BLaER1 (cell line): ENCODE data around the gene DOCK6.
A peak's percentile ranks its signal among the peaks of the same experiment; 100 is the strongest.

Source experiments
- H3K27ac ChIP-seq: shearing (Covaris generic); formaldehyde crosslinking; 2 replicates; pipeline ENCODE4 v1.8.1; 2022
- H3K27me3 ChIP-seq: shearing (Covaris generic); formaldehyde crosslinking; 2 replicates; pipeline ENCODE4 v1.8.1; 2022
- H3K36me3 ChIP-seq: shearing (Covaris generic); formaldehyde crosslinking; 2 replicates; pipeline ENCODE4 v1.8.1; 2022
- H3K4me1 ChIP-seq: shearing (Covaris generic); formaldehyde crosslinking; 2 replicates; pipeline ENCODE4 v1.8.1; 2022
- H3K4me2 ChIP-seq: shearing (Covaris generic); formaldehyde crosslinking; 2 replicates; pipeline ENCODE4 v1.8.1; 2022
- H3K4me3 ChIP-seq: shearing (Covaris generic); formaldehyde crosslinking; 2 replicates; pipeline ENCODE4 v1.8.1; 2022
- H3K9ac ChIP-seq: shearing (Covaris generic); formaldehyde crosslinking; 2 replicates; pipeline ENCODE4 v1.8.1; 2022
- H3K9me3 ChIP-seq: shearing (Covaris generic); formaldehyde crosslinking; 2 replicates; pipeline ENCODE4 v1.8.1; 2022
- H4K20me1 ChIP-seq: shearing (Covaris generic); formaldehyde crosslinking; 2 replicates; pipeline ENCODE4 v1.8.1; 2022
- Cebpa-rat ChIP-seq: shearing (Covaris generic); IDR thresholded peaks from 2 replicates; pipeline ENCODE4 v1.8.1; 2022

Gene DOCK6

GRCh38 chr19:11261971-11262839 lies at the start of gene DOCK6:
TSS of gene DOCK6 (minus strand) at chr19:11262524. CDS start at chr19:11262440, 84 bp downstream.
- Histone ChIP-seq H3K4me3 (peak within 1 kb of the TSS; percentile 66), H3K27me3 (peaks cover 79% of the 10 kb centered on the region), H3K9me3 (no peaks in the 10 kb centered on the region), H3K4me1 (no peaks in the 10 kb centered on the region), H4K20me1 (peaks cover 19% of the 10 kb centered on the region; the same call in 1 of the 2 replicates), H3K9ac (no peak within 1 kb of the TSS), H3K27ac (no peak within 1 kb of the TSS), H3K4me2 (peak within 1 kb of the TSS; percentile 76), H3K36me3 (no peaks in the 10 kb centered on the region)
- TF ChIP-seq Cebpa-rat: no peak

- no peak overlapping the region for H3K9ac ChIP-seq
- H3K27ac ChIP-seq: no peak overlapping the region
- H3K27me3 ChIP-seq: no peaks in the 10 kb centered on the region
- no peak overlapping the region for H3K4me3 ChIP-seq
- no peaks in the 10 kb centered on the region for H3K36me3 ChIP-seq
- no peaks in the 10 kb centered on the region for H3K9me3 ChIP-seq
- H4K20me1 ChIP-seq: no peaks in the 10 kb centered on the region
- H3K4me2 ChIP-seq: no peak overlapping the region
- H3K4me1 ChIP-seq: no peaks in the 10 kb centered on the region
- TF ChIP-seq Cebpa-rat: no peak
Measured at GRCh38 chr19:11306337-11306736, 44.0 kb upstream of the DOCK6 start.

GRCh38 chr19:11304936-11305335 lies 42.6 kb upstream of the DOCK6 start:
- Histone ChIP-seq H3K27me3 (no peaks in the 10 kb centered on the region), H3K9me3 (no peaks in the 10 kb centered on the region), H3K4me1 (no peaks in the 10 kb centered on the region), H3K4me2 (no peak overlapping the region), H3K36me3 (no peaks in the 10 kb centered on the region), H3K9ac (no peak overlapping the region), H3K4me3 (no peak overlapping the region), H4K20me1 (no peaks in the 10 kb centered on the region), H3K27ac (no peak overlapping the region)
- no peak for TF ChIP-seq Cebpa-rat

DNA sequence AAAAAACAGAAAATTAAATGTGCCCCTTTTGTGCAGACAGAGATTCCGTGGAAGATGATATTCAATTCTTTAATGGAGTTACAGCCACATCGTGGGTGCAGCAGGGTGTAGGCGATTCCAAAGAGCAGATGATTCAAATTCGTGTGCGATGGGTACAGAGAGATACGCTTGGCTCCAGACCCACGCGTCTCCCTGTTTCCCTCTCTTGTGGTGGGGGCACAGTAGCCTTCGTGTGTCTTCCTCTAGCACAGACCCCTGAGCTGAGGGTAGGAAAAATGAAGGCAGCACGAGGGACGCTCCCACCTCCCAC lies 38.4 kb upstream of the DOCK6 start:
- Histone ChIP-seq H3K27me3 (no peaks in the 10 kb centered on the region), H3K9me3 (no peaks in the 10 kb centered on the region), H3K9ac (no peak overlapping the region), H3K4me3 (no peak overlapping the region), H3K27ac (no peak overlapping the region), H3K36me3 (no peaks in the 10 kb centered on the region), H4K20me1 (no peaks in the 10 kb centered on the region), H3K4me2 (no peak overlapping the region), H3K4me1 (no peaks in the 10 kb centered on the region)
- TF ChIP-seq Cebpa-rat: no peak

DNA sequence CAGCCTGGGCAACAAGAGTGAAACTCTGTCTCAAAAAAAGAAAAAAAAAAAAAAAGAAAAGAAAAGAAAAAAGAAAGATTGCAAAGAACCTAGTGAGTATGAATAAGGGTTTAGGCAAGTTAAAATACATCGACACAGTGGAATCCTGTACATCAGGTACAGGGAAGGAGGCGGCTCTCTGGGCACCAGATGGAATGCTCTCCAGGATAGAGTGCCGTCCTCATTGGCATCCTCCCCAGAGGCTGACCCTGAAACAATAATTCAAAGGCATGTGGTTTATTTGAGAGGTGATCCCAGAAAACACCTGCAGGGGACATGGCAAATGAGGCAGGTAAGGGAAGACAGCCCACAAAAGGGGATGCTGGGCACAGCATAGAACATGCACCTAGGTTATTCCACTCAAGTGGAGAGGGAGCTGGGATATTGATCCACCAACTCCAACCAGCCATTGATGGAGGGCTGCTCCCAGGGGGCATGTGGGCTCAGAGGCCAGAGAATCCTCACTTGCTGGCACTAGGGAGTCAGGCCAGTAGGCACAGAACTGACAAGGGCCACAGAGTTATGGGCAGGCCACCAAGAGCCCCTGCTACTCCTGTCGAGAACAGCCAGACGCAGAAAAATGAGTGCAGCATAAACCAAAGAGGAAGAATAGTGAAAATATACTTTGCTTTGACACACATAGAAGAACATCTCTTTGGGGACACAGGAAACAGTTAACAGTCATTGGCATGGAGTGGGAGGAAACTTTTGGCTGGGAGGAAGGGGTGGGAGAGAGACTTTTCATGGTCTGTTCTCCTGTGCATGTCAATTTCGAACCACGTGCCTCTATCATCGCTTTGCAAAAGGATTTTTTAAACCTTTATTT lies 37.9 kb upstream of the DOCK6 start:
- Histone ChIP-seq H3K4me2 (no peak overlapping the region), H3K4me1 (no peaks in the 10 kb centered on the region), H3K27ac (no peak overlapping the region), H4K20me1 (no peaks in the 10 kb centered on the region), H3K4me3 (no peak overlapping the region), H3K27me3 (no peaks in the 10 kb centered on the region), H3K36me3 (no peaks in the 10 kb centered on the region), H3K9ac (no peak overlapping the region), H3K9me3 (no peaks in the 10 kb centered on the region)
- no peak for TF ChIP-seq Cebpa-rat

DNA sequence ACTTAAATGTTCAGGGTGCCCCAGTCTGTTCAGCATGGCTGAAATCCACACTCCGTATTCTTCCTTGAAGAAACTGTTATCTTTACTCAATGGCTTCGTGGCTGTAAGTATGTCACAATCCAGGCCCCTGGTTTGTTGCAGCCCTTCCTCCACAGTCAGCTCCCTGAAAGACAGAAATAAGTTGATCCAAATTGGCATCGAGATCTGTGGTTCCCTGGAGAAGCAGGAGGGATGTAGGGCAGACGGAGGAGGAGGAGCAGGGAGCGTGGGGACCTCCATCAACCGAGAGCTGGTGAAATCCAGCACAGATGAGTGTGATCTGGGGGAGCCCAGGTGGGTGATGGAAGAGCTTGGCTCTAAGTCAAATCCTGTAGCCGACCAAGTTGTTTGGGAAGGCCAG lies 33.9 kb upstream of the DOCK6 start:
- no peak for TF ChIP-seq Cebpa-rat

DNA sequence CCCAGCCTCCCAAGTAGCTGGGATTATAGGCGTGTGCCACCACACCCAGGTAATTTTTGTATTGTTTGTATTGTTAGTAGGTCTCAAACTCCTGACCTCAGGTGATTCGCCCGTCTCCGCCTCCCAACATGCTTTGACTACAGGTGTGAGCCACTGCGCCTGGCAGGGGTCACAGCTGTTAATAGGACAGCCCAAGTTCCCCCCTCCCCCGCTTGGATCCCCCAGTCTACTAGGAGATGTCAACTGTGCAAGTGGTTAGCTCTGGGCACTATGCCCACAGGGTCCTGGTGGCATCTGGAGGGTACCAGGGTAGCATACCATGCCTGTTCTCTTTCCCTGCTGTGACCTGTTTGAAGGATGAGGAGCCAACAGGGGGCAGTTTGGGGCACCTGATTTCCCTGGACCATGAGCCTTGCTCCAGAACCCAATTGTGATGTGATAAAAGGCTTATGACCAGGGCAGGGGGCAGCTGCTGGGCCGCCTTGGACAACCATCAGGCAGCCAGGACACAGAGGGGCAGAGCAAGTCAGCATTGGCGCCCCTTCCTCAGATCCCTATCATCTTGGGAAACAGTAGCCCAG lies 33.4 kb upstream of the DOCK6 start, which contains the start of gene TSPAN16:
Gene TSPAN16, plus strand, starts transcription at position 496 of the 581 bp plus-strand sequence. CDS start 138 bp downstream, outside the sequence.
- H3K36me3 ChIP-seq: no peaks in the 10 kb centered on the region
- H4K20me1 ChIP-seq: no peaks in the 10 kb centered on the region
- H3K9ac ChIP-seq: no peak within 1 kb of the TSS
- no peak within 1 kb of the TSS for H3K4me2 ChIP-seq
- H3K9me3 ChIP-seq: no peaks in the 10 kb centered on the region
- no peaks in the 10 kb centered on the region for H3K27me3 ChIP-seq
- H3K27ac ChIP-seq: no peak within 1 kb of the TSS
- no peak within 1 kb of the TSS for H3K4me3 ChIP-seq
- TF ChIP-seq Cebpa-rat: no peak
- peaks cover 5% of the 10 kb centered on the region; the same call in 1 of the 2 replicates for H3K4me1 ChIP-seq

More for the DNA sequence above, 33.9 kb upstream of the DOCK6 start:
- Histone ChIP-seq H3K9me3 (no peaks in the 10 kb centered on the region), H3K4me1 (peaks cover 5% of the 10 kb centered on the region; the same call in 1 of the 2 replicates), H4K20me1 (no peaks in the 10 kb centered on the region), H3K9ac (no peak overlapping the region), H3K4me3 (no peak overlapping the region), H3K36me3 (no peaks in the 10 kb centered on the region), H3K4me2 (no peak overlapping the region), H3K27me3 (no peaks in the 10 kb centered on the region), H3K27ac (no peak overlapping the region)

DNA sequence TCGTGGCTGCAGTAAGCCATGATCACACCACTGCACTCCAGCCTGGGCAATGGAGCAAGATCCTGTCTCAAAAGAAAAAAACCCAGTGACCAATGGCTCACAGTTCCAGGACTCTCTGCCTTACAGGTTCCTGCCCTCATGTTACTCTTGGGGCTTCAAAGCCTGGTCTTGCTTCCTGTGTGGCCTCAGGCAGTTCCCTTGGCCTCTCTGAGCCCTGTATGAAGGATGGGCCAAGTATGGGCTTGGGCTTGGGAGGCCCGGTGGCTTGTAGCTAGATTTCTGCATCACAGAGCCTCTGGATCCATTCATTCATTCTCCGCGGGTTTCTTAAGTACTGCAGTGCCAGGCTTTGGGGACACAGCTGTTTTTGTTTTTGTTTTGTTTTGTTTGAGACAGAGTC lies 32.9 kb upstream of the DOCK6 start:
- Histone ChIP-seq H3K27me3 (no peaks in the 10 kb centered on the region), H3K4me2 (no peak overlapping the region), H3K9me3 (no peaks in the 10 kb centered on the region), H3K27ac (no peak overlapping the region), H3K4me1 (peaks cover 5% of the 10 kb centered on the region; the same call in 1 of the 2 replicates), H4K20me1 (no peaks in the 10 kb centered on the region), H3K9ac (no peak overlapping the region), H3K36me3 (no peaks in the 10 kb centered on the region), H3K4me3 (no peak overlapping the region)
- TF ChIP-seq Cebpa-rat: no peak

GRCh38 chr19:11293433-11294389 lies 31.4 kb upstream of the DOCK6 start:
- Histone ChIP-seq H3K36me3 (no peaks in the 10 kb centered on the region), H3K9me3 (no peaks in the 10 kb centered on the region), H3K4me2 (peak overlapping the region; percentile 75), H3K27me3 (no peaks in the 10 kb centered on the region; the same call in 1 of the 2 replicates), H3K27ac (no peak overlapping the region), H3K4me1 (peaks cover 5% of the 10 kb centered on the region; the same call in 1 of the 2 replicates), H3K9ac (no peak overlapping the region), H3K4me3 (peak overlapping the region; percentile 14; the same call in 1 of the 2 replicates), H4K20me1 (no peaks in the 10 kb centered on the region)
- TF ChIP-seq Cebpa-rat: no peak
